Smooth muscle cell (in vitro differentiated cells): ENCODE data around the gene GAP43. TPM values are rescaled to one million over a fixed set of nuclear protein-coding genes. Genes with fewer than 3 reads are reported as not detected.

Source experiments
- DNase-seq: peaks from one replicate; lab custom pipeline; 2025; ENCODE audit not compliant: unreplicated experiment; lab: John Stamatoyannopoulos, UW
- H2AFZ ChIP-seq: fragments of 200-600 bp; sonication (generic); 2 replicates; pipeline ENCODE4 v1.6.0; 2016; ENCODE audit warnings: antibody characterized with exemption, low read depth, mild to moderate bottlenecking
- H3F3A ChIP-seq: fragments of 200-600 bp; sonication (generic); 2 replicates; pipeline ENCODE4 v1.6.0; 2017; ENCODE audit warnings: antibody characterized with exemption, low read depth
- H3K27ac ChIP-seq: fragments of 200-600 bp; sonication (generic); 2 replicates; pipeline ENCODE4 v1.5.1; 2016; ENCODE audit warnings: low read depth, mild to moderate bottlenecking
- H3K27me3 ChIP-seq: fragments of 200-600 bp; sonication (generic); 2 replicates; pipeline ENCODE4 v1.6.1; 2016; ENCODE audit warnings: low read depth, mild to moderate bottlenecking
- H3K36me3 ChIP-seq: fragments of 200-600 bp; sonication (generic); 2 replicates; pipeline ENCODE4 v1.5.1; 2016; ENCODE audit warnings: low read depth
- H3K4me1 ChIP-seq: fragments of 200-600 bp; sonication (generic); 2 replicates; pipeline ENCODE4 v1.5.1; 2016; ENCODE audit warnings: low read depth
- H3K4me2 ChIP-seq: fragments of 200-600 bp; sonication (generic); 2 replicates; pipeline ENCODE4 v1.6.0; 2016; ENCODE audit warnings: mild to moderate bottlenecking
- H3K4me3 ChIP-seq: fragments of 200-600 bp; sonication (generic); 2 replicates; pipeline ENCODE4 v1.5.1; 2016; ENCODE audit warnings: mild to moderate bottlenecking
- H3K79me2 ChIP-seq: fragments of 200-600 bp; sonication (generic); 2 replicates; pipeline ENCODE4 v1.6.0; 2016; ENCODE audit warnings: low read depth, mild to moderate bottlenecking
- H3K9ac ChIP-seq: fragments of 200-600 bp; sonication (generic); 2 replicates; pipeline ENCODE4 v1.6.0; 2016; ENCODE audit warnings: low read depth
- H3K9me3 ChIP-seq: fragments of 200-600 bp; sonication (generic); replicated peaks from 2 replicates; pipeline ENCODE4 v1.5.1; 2016; ENCODE audit warnings: low read depth
- H4K20me1 ChIP-seq: fragments of 200-600 bp; sonication (generic); 2 replicates; pipeline ENCODE4 v1.6.0; 2016; ENCODE audit warnings: low read depth
- CTCF ChIP-seq: fragments of 200-600 bp; sonication (generic); IDR thresholded peaks from 2 replicates; pipeline ENCODE4 v1.5.1; 2017; ENCODE audit warnings: borderline replicate concordance, mild to moderate bottlenecking, antibody characterized with exemption; ENCODE audit not compliant: insufficient read depth, poor library complexity, severe bottlenecking
- WGBS: methylation state at CpG from one replicate; pipeline ENCODE4 v1.1.7; 2016; ENCODE audit warnings: low lambda C conversion rate; 5-methylcytosine and 5-hydroxymethylcytosine counted together
- polyA plus RNA-seq: library from polyadenylated mRNA; unstranded; fragments of >200 nt; fragmentation: Nextera tagmentation; extraction: Ambion mirVana; gene quantifications from 2 replicates; pipeline ENCODE4 v1.2.1, GENCODE V29; 2016
- total RNA-seq: library from RNA; depleted of rRNA; stranded (reverse); fragments of >200 nt; gene quantifications from 2 replicates; pipeline ENCODE4 v1.2.3, GENCODE V29; 2014

GAP43 gene
- total and polyA plus RNA-seq, 2 experiments from 2014 or later = 5.3 to 11.7 TPM

- H3K4me2 ChIP-seq = no peak overlapping the region
Observed at GRCh38 chr3:115683305-115683704, 60.0 kb downstream of the GAP43 start.

GRCh38 chr3:115683773-115684172, 60.5 kb downstream of the GAP43 start:
- H3K36me3 ChIP-seq = no peaks in the 10 kb centered on the region
- no peaks in the 10 kb centered on the region for H4K20me1 ChIP-seq
- H3K27me3 ChIP-seq = no peaks in the 10 kb centered on the region
- H3K9ac ChIP-seq = no peak overlapping the region
- no peaks in the 10 kb centered on the region for H3K79me2 ChIP-seq
- H2AFZ ChIP-seq = no peak overlapping the region
- DNase-seq = no peak
- TF ChIP-seq CTCF = no peak
- no peak overlapping the region for H3K4me2 ChIP-seq
- H3K4me3 ChIP-seq = no peak overlapping the region
- H3K4me1 ChIP-seq = no peaks in the 10 kb centered on the region
- H3K9me3 ChIP-seq = no peaks in the 10 kb centered on the region
- WGBS = 95% methylated on average over 3 of the region's 3 CpGs
- H3K27ac ChIP-seq = no peak overlapping the region
- H3F3A ChIP-seq = no peaks in the 10 kb centered on the region

More at GRCh38 chr3:115683305-115683704, 60.0 kb downstream of the GAP43 start:
- no peak overlapping the region for H3K9ac ChIP-seq
- H3K79me2 ChIP-seq = no peaks in the 10 kb centered on the region
- 95% methylated on average over 1 of the region's 1 CpG for WGBS
- no peak overlapping the region for H3K4me3 ChIP-seq
- no peaks in the 10 kb centered on the region for H4K20me1 ChIP-seq
- H3F3A ChIP-seq = no peaks in the 10 kb centered on the region
- H3K9me3 ChIP-seq = no peaks in the 10 kb centered on the region
- no peak overlapping the region for H3K27ac ChIP-seq
- no peaks in the 10 kb centered on the region for H3K36me3 ChIP-seq
- H3K27me3 ChIP-seq = no peaks in the 10 kb centered on the region
- no peaks in the 10 kb centered on the region for H3K4me1 ChIP-seq
- DNase-seq = no peak
- H2AFZ ChIP-seq = no peak overlapping the region
- TF ChIP-seq CTCF = no peak

- no peaks in the 10 kb centered on the region for H3K4me1 ChIP-seq
- H3F3A ChIP-seq = no peaks in the 10 kb centered on the region
- no peak overlapping the region for H3K27ac ChIP-seq
- no peaks in the 10 kb centered on the region for H3K27me3 ChIP-seq
- H3K9ac ChIP-seq = no peak overlapping the region
- no peak overlapping the region for H3K4me3 ChIP-seq
- no peak overlapping the region for H2AFZ ChIP-seq
- H3K36me3 ChIP-seq = no peaks in the 10 kb centered on the region
- TF ChIP-seq CTCF = no peak
- no peaks in the 10 kb centered on the region for H3K79me2 ChIP-seq
- no peak overlapping the region for H3K4me2 ChIP-seq
- no peaks in the 10 kb centered on the region for H4K20me1 ChIP-seq
- no peaks in the 10 kb centered on the region for H3K9me3 ChIP-seq
- DNase-seq = no peak
Observed at GRCh38 chr3:115685097-115685496, 61.8 kb downstream of the GAP43 start.

DNA sequence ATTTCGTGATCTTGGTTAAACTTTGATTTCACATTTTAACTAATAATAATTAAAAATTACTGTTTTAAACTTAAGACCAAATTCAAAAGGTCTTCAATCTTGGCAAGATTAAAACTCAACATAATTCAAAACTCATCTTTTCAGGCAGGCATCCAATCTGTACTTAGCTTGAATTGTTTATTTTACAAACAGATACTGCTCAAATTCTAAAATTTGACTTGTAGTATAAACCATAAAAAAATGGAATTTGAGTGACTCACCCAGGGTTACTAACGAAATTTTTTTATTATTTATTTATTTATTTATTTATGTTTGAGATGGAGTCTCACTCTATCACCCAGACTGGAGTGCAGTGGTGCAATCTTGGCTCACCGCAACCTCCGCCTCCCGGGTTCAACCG, 64.4 kb downstream of the GAP43 start:
- Histone ChIP-seq H2AFZ (no peak overlapping the region), H3F3A (no peaks in the 10 kb centered on the region), H4K20me1 (no peaks in the 10 kb centered on the region), H3K4me1 (no peaks in the 10 kb centered on the region), H3K27ac (no peak overlapping the region), H3K4me2 (no peak overlapping the region), H3K79me2 (no peaks in the 10 kb centered on the region), H3K36me3 (no peaks in the 10 kb centered on the region), H3K9me3 (no peaks in the 10 kb centered on the region), H3K9ac (no peak overlapping the region), H3K27me3 (no peaks in the 10 kb centered on the region), H3K4me3 (no peak overlapping the region)
- DNase-seq = no peak
- TF ChIP-seq CTCF = no peak
- 97% methylated on average over 6 of the region's 6 CpGs for WGBS
